CD14-positive monocyte (primary cell): ENCODE data around the gene STK32B. TPM values are rescaled to one million over a fixed set of nuclear protein-coding genes. Genes with fewer than 3 reads are reported as not detected.

Source experiments
- DNase-seq, 3 donors: peaks; one replicate each; pipeline ENCODE4 v3.0.0-alpha.2; 2011 to 2022
- H2AFZ ChIP-seq: 2 replicates; pipeline ENCODE4 v1.6.0; 2012; ENCODE audit warnings: mild to moderate bottlenecking, low read depth, low read length, inconsistent platforms; ENCODE audit not compliant: insufficient read depth, poor library complexity, severe bottlenecking
- H3K27ac ChIP-seq, 2 donors: 1 replicate in 1 of 2; 2 replicates in 1 of 2; pipeline ENCODE4 v1.5.1; 2012 to 2013; ENCODE audit warnings: low read length in 2 of 2, control low read depth in 1 of 2, inconsistent platforms in 1 of 2, low read depth in 1 of 2, mild to moderate bottlenecking in 1 of 2
- H3K27me3 ChIP-seq, 2 donors: one replicate each; pipeline versions ENCODE4 v1.6.0 to v1.6.1; 2011 to 2013; ENCODE audit warnings: low read length in 2 of 2; ENCODE audit not compliant: control insufficient read depth in 2 of 2, insufficient read depth in 2 of 2
- H3K36me3 ChIP-seq, 2 donors: replicated peaks in 1 of 2; 1 replicate in 1 of 2; 2 replicates in 1 of 2; pipeline versions ENCODE4 v1.5.1 to v1.6.1; 2012 to 2013; ENCODE audit warnings: low read length in 2 of 2, control low read depth in 1 of 2, inconsistent platforms in 1 of 2, mild to moderate bottlenecking in 1 of 2; ENCODE audit not compliant: insufficient read depth in 2 of 2, control insufficient read depth in 1 of 2
- H3K4me1 ChIP-seq, 2 donors: 1 replicate in 1 of 2; 2 replicates in 1 of 2; pipeline versions ENCODE4 v1.5.1 to v1.6.1; 2012 to 2013; ENCODE audit warnings: low read length in 2 of 2, control low read depth in 1 of 2, inconsistent platforms in 1 of 2, mild to moderate bottlenecking in 1 of 2, moderate library complexity in 1 of 2; ENCODE audit not compliant: insufficient read depth in 2 of 2, control insufficient read depth in 1 of 2
- H3K4me2 ChIP-seq: replicated peaks from 2 replicates; pipeline ENCODE3; 2012; ENCODE audit warnings: low read length, moderate library complexity, mild to moderate bottlenecking; ENCODE audit not compliant: poor library complexity, severe bottlenecking; ENCODE audit errors: extremely low read depth
- H3K4me3 ChIP-seq, 3 experiments: fragments of 200-600 bp in 1 of 3; sonication (generic) in 1 of 3; replicated peaks in 1 of 3; 1 replicate in 2 of 3; 2 replicates in 1 of 3; pipeline ENCODE4 v1.5.1; 2011 to 2013; ENCODE audit warnings: low read length in 3 of 3, mild to moderate bottlenecking in 3 of 3, control low read depth in 2 of 3, low read depth in 2 of 3, inconsistent platforms in 1 of 3, moderate library complexity in 1 of 3
- H3K79me2 ChIP-seq: 2 replicates; pipeline ENCODE4 v1.6.0; 2012; ENCODE audit warnings: mild to moderate bottlenecking, control low read depth, inconsistent platforms, low read length, moderate library complexity; ENCODE audit not compliant: insufficient read depth
- H3K9ac ChIP-seq: 2 replicates; pipeline ENCODE4 v1.6.0; 2017; ENCODE audit warnings: low read length, mild to moderate bottlenecking; ENCODE audit not compliant: insufficient read depth, poor library complexity, severe bottlenecking
- H3K9me3 ChIP-seq, 2 donors: replicated peaks in 1 of 2; 1 replicate in 1 of 2; 2 replicates in 1 of 2; pipeline versions ENCODE4 v1.5.1 to v1.6.1; 2012 to 2013; ENCODE audit warnings: low read length in 2 of 2, control low read depth in 1 of 2; ENCODE audit not compliant: control insufficient read depth in 1 of 2, insufficient read depth in 1 of 2
- H4K20me1 ChIP-seq: 2 replicates; pipeline ENCODE4 v1.6.0; 2012; ENCODE audit warnings: mild to moderate bottlenecking, low read length, control low read depth, moderate library complexity; ENCODE audit not compliant: insufficient read depth
- H3K27ac Mint-ChIP-seq, 7 donors: one replicate each; pipeline ENCODE4 v1.8.0; 2020; ENCODE audit warnings: mild to moderate bottlenecking in 7 of 7, mixed read lengths in 7 of 7, moderate library complexity in 6 of 7, inconsistent platforms in 2 of 7
- H3K27me3 Mint-ChIP-seq, 3 donors: one replicate each; pipeline ENCODE4 v1.8.0; 2021 to 2022; ENCODE audit warnings: low read depth in 3 of 3, mild to moderate bottlenecking in 3 of 3, mixed read lengths in 3 of 3, moderate library complexity in 3 of 3, inconsistent platforms in 1 of 3
- H3K36me3 Mint-ChIP-seq, 2 donors: one replicate each; pipeline ENCODE4 v1.8.0; 2020; ENCODE audit warnings: mixed read lengths in 2 of 2, inconsistent platforms in 1 of 2, mild to moderate bottlenecking in 1 of 2
- H3K4me1 Mint-ChIP-seq: one replicate; pipeline ENCODE4 v1.8.0; 2020; ENCODE audit warnings: mild to moderate bottlenecking, mixed read lengths
- H3K4me3 Mint-ChIP-seq, 2 donors: one replicate each; pipeline ENCODE4 v1.8.0; 2020; ENCODE audit warnings: mild to moderate bottlenecking in 2 of 2, mixed read lengths in 2 of 2, moderate library complexity in 1 of 2
- H3K9me3 Mint-ChIP-seq, 7 donors: one replicate each; pipeline ENCODE4 v1.8.0; 2020 to 2022; ENCODE audit warnings: mixed read lengths in 7 of 7, mild to moderate bottlenecking in 6 of 7, moderate library complexity in 6 of 7, inconsistent platforms in 2 of 7
- CTCF ChIP-seq: fragments of 200-600 bp; IDR thresholded peaks from one replicate; pipeline ENCODE4 v1.8.0; 2022; ENCODE audit warnings: antibody characterized with exemption, mild to moderate bottlenecking
- WGBS: methylation state at CpG from one replicate; pipeline ENCODE4 v1.1.5; 2013; ENCODE audit warnings: missing lambda C conversion rate; ENCODE audit not compliant: insufficient coverage; 5-methylcytosine and 5-hydroxymethylcytosine counted together
- intact Hi-C, 2 donors: fragments of 100-400 bp; cut with micrococcal nuclease; formaldehyde crosslinking; loops; one replicate each; pipeline versions ENCODE4 v1.15.0 to v1.15.1; 2023
- polyA plus RNA-seq, 3 donors: library from polyadenylated mRNA; depleted of rRNA in 1 of 3; unstranded in 2 of 3; stranded (reverse) in 1 of 3; fragments of 300-500 nt in 2 of 3; fragments of >200 nt in 1 of 3; fragmentation: Illumina TruSeq in 2 of 3; gene quantifications; 1 replicate in 2 of 3; 2 replicates in 1 of 3; pipeline ENCODE4 v1.2.3, GENCODE V29; 2012 to 2021

The STK32B gene
- polyA plus RNA-seq, 3 donors: 0.61 to 1.7 (median 0.75) TPM

GRCh38 chr4:5517372-5517771 is 466.1 kb downstream of the STK32B start:
- H3K4me2 ChIP-seq: no peak overlapping the region
- H3K27me3 Mint-ChIP-seq: peaks cover 0 to 2% (median 0%) of the 10 kb centered on the region in 3 donors
- no peak for DNase-seq
- no peak overlapping the region for H3K4me3 ChIP-seq
- no peaks in the 10 kb centered on the region for H3K27me3 ChIP-seq
- H3K4me1 Mint-ChIP-seq: no peaks in the 10 kb centered on the region
- H3K4me1 ChIP-seq: no peaks in the 10 kb centered on the region
- H3K9me3 ChIP-seq: no peaks in the 10 kb centered on the region
- no peaks in the 10 kb centered on the region for H3K36me3 ChIP-seq
- no peak overlapping the region for H2AFZ ChIP-seq
- no peak overlapping the region for H3K27ac ChIP-seq
- no peaks in the 10 kb centered on the region for H3K36me3 Mint-ChIP-seq
- peaks cover 4 to 28% (median 10%) of the 10 kb centered on the region in 7 donors for H3K9me3 Mint-ChIP-seq
- no peak overlapping the region for H3K9ac ChIP-seq
- H3K4me3 Mint-ChIP-seq: no peak overlapping the region
- WGBS: 100% methylated on average over 1 of the region's 4 CpGs
- no peaks in the 10 kb centered on the region for H4K20me1 ChIP-seq
- TF ChIP-seq CTCF: no peak
- H3K79me2 ChIP-seq: no peaks in the 10 kb centered on the region
- H3K27ac Mint-ChIP-seq: no peak overlapping the region
- intact Hi-C loops: no loop called here

- Histone ChIP-seq H3K36me3 (no peaks in the 10 kb centered on the region), H4K20me1 (no peaks in the 10 kb centered on the region), H2AFZ (no peak overlapping the region), H3K9me3 (no peaks in the 10 kb centered on the region), H3K4me2 (no peak overlapping the region), H3K4me1 (no peaks in the 10 kb centered on the region), H3K27me3 (no peaks in the 10 kb centered on the region), H3K79me2 (no peaks in the 10 kb centered on the region), H3K27ac (no peak overlapping the region), H3K9ac (no peak overlapping the region), H3K4me3 (no peak overlapping the region)
- Mint-ChIP-seq H3K9me3 (peaks cover 0 to 13% (median 5%) of the 10 kb centered on the region in 7 donors), H3K4me1 (no peaks in the 10 kb centered on the region), H3K36me3 (no peaks in the 10 kb centered on the region), H3K4me3 (no peak overlapping the region), H3K27me3 (no peaks in the 10 kb centered on the region), H3K27ac (no peak overlapping the region)
- intact Hi-C loops: no loop called here
- no peak for DNase-seq
- TF ChIP-seq CTCF: no peak
- WGBS: 83% methylated on average over 3 of the region's 5 CpGs
Observed at GRCh38 chr4:5524446-5525299, 473.4 kb downstream of the STK32B start.
